CD4-positive, alpha-beta T cell treated with Interleukin-15 for 1 hour (primary cell): ENCODE measurements around the gene B2M.
"Not testable (repeated sequence)": the region's sequence is repeated elsewhere in the genome, so short reads cannot be mapped to it uniquely, and the experiment has no call there.

Experiments used
- DNase-seq: peaks from one replicate; pipeline ENCODE4 v3.0.0-alpha.2; 2020

B2M gene

DNA sequence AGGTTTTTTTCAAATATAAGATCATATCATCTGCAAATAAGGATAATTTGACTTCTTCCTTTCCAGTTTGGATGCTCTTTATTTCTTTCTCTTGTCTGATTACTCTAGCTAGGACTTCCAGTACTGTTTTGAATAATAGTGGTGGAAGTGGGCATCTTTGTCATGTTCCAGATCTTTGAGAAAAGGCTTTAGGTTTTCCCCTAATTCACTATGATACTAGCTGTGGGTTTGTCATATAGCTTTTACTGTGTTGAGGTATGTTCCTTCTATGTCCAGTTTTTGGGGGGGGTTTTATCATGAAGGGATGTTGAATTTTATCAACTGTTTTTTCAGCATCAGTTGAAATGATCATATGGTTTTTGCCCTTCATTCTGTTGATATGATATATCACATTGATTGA, 10.6 kb upstream of the B2M start:
- not testable (repeated sequence) for DNase-seq

DNA sequence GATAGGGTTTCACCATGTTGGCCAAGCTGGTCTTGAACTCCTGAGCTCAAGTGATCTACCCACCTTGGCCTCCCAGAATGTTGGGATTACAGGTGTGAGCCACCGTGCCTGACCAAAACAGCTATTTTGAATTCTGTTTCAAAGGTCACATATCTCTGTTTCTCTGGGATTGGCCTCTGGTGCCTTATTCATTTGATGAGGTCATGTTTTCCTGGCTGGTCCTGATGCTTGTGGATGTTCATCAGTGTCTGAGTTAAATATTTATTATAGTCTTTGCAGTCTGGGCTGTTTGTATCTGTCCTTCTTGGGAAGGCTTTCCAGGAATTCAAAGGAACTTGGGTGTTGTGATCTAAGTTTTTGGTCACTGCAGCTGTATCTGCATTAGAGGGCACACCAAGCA, 5.3 kb upstream of the B2M start:
- no peak for DNase-seq

DNA sequence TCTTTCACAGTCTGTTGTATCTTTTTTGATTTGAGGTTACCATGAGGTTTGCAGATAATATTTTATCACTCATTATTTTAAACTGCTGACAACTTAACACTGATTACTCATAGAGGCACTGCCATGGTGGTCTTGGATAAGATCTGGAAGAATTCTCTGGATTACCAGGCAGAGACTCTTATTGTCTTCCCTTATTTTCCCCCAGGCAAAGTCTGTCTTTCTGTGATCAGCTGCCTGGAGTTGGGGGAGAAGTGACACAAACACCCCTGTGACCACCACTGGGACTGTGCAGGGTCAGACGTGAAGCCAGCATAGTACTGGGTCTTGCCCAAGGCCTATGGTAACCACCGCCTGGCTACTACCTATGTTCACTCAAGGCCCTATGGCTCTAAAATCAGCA, 4.9 kb upstream of the B2M start:
- no peak for DNase-seq

DNA sequence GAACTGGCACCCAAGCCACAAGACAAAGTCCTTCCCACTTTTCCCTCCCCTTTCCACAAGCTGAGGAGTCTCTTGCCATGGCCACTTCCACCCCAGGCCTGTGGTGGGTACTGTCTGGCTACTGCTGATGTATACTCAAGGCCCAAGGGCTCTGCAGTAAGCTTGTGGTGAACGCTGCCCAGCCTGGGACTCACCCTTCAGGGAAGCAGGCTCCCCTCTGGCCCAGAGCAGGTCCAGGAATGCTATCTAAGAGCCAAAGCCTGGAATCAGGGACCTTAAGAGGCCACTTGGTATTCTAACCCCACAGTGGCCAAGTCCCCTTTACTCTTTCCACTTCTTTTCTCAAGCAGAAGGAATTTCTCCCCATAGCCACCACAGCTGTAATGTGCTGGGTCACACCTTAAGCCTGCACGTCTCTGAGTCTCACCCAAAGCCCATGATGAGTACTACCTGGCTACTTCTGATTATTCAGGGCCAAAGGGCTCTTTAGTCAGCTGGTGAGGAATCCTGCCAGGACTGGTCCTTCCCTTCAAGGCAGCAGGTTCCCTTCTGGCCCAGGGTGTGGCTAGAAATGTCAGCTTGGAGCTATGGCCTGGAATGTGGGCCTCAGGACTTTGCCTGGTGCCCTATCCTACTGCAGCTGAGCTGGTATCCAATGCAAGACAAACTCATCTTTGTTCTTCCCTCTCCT, 4.2 kb upstream of the B2M start:
- no peak for DNase-seq

DNA sequence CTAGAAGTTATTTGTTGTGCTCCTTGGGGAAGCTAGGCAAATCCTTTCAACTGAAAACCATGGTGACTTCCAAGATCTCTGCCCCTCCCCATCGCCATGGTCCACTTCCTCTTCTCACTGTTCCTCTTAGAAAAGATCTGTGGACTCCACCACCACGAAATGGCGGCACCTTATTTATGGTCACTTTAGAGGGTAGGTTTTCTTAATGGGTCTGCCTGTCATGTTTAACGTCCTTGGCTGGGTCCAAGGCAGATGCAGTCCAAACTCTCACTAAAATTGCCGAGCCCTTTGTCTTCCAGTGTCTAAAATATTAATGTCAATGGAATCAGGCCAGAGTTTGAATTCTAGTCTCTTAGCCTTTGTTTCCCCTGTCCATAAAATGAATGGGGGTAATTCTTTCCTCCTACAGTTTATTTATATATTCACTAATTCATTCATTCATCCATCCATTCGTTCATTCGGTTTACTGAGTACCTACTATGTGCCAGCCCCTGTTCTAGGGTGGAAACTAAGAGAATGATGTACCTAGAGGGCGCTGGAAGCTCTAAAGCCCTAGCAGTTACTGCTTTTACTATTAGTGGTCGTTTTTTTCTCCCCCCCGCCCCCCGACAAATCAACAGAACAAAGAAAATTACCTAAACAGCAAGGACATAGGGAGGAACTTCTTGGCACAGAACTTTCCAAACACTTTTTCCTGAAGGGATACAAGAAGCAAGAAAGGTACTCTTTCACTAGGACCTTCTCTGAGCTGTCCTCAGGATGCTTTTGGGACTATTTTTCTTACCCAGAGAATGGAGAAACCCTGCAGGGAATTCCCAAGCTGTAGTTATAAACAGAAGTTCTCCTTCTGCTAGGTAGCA, 851 bp upstream of the B2M start:
- DNase-seq, result peak; percentile 76

DNA sequence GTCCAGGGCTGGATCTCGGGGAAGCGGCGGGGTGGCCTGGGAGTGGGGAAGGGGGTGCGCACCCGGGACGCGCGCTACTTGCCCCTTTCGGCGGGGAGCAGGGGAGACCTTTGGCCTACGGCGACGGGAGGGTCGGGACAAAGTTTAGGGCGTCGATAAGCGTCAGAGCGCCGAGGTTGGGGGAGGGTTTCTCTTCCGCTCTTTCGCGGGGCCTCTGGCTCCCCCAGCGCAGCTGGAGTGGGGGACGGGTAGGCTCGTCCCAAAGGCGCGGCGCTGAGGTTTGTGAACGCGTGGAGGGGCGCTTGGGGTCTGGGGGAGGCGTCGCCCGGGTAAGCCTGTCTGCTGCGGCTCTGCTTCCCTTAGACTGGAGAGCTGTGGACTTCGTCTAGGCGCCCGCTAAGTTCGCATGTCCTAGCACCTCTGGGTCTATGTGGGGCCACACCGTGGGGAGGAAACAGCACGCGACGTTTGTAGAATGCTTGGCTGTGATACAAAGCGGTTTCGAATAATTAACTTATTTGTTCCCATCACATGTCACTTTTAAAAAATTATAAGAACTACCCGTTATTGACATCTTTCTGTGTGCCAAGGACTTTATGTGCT, 527 bp downstream of the B2M start:
- DNase-seq, result peak; percentile 70

DNA sequence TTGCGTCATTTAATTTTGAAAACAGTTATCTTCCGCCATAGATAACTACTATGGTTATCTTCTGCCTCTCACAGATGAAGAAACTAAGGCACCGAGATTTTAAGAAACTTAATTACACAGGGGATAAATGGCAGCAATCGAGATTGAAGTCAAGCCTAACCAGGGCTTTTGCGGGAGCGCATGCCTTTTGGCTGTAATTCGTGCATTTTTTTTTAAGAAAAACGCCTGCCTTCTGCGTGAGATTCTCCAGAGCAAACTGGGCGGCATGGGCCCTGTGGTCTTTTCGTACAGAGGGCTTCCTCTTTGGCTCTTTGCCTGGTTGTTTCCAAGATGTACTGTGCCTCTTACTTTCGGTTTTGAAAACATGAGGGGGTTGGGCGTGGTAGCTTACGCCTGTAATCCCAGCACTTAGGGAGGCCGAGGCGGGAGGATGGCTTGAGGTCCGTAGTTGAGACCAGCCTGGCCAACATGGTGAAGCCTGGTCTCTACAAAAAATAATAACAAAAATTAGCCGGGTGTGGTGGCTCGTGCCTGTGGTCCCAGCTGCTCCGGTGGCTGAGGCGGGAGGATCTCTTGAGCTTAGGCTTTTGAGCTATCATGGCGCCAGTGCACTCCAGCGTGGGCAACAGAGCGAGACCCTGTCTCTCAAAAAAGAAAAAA, 1.2 kb downstream of the B2M start:
- peak; percentile 74 for DNase-seq

DNA sequence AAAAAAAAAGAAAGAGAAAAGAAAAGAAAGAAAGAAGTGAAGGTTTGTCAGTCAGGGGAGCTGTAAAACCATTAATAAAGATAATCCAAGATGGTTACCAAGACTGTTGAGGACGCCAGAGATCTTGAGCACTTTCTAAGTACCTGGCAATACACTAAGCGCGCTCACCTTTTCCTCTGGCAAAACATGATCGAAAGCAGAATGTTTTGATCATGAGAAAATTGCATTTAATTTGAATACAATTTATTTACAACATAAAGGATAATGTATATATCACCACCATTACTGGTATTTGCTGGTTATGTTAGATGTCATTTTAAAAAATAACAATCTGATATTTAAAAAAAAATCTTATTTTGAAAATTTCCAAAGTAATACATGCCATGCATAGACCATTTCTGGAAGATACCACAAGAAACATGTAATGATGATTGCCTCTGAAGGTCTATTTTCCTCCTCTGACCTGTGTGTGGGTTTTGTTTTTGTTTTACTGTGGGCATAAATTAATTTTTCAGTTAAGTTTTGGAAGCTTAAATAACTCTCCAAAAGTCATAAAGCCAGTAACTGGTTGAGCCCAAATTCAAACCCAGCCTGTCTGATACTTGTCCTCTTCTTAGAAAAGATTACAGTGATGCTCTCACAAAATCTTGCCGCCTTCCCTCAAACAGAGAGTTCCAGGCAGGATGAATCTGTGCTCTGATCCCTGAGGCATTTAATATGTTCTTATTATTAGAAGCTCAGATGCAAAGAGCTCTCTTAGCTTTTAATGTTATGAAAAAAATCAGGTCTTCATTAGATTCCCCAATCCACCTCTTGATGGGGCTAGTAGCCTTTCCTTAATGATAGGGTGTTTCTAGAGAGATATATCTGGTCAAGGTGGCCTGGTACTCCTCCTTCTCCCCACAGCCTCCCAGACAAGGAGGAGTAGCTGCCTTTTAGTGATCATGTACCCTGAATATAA, 2.0 kb downstream of the B2M start:
- DNase-seq, result no peak

DNA sequence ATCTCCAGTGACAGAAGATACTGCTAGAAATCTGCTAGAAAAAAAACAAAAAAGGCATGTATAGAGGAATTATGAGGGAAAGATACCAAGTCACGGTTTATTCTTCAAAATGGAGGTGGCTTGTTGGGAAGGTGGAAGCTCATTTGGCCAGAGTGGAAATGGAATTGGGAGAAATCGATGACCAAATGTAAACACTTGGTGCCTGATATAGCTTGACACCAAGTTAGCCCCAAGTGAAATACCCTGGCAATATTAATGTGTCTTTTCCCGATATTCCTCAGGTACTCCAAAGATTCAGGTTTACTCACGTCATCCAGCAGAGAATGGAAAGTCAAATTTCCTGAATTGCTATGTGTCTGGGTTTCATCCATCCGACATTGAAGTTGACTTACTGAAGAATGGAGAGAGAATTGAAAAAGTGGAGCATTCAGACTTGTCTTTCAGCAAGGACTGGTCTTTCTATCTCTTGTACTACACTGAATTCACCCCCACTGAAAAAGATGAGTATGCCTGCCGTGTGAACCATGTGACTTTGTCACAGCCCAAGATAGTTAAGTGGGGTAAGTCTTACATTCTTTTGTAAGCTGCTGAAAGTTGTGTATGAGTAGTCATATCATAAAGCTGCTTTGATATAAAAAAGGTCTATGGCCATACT, 4.0 kb downstream of the B2M start:
- DNase-seq, result no peak

DNA sequence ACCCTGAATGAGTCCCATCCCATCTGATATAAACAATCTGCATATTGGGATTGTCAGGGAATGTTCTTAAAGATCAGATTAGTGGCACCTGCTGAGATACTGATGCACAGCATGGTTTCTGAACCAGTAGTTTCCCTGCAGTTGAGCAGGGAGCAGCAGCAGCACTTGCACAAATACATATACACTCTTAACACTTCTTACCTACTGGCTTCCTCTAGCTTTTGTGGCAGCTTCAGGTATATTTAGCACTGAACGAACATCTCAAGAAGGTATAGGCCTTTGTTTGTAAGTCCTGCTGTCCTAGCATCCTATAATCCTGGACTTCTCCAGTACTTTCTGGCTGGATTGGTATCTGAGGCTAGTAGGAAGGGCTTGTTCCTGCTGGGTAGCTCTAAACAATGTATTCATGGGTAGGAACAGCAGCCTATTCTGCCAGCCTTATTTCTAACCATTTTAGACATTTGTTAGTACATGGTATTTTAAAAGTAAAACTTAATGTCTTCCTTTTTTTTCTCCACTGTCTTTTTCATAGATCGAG, 4.5 kb downstream of the B2M start:
- no peak for DNase-seq

DNA sequence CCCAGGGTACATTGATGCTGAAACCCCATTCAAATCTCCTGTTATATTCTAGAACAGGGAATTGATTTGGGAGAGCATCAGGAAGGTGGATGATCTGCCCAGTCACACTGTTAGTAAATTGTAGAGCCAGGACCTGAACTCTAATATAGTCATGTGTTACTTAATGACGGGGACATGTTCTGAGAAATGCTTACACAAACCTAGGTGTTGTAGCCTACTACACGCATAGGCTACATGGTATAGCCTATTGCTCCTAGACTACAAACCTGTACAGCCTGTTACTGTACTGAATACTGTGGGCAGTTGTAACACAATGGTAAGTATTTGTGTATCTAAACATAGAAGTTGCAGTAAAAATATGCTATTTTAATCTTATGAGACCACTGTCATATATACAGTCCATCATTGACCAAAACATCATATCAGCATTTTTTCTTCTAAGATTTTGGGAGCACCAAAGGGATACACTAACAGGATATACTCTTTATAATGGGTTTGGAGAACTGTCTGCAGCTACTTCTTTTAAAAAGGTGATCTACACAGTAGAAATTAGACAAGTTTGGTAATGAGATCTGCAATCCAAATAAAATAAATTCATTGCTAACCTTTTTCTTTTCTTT, 5.8 kb downstream of the B2M start:
- DNase-seq, result no peak

DNA sequence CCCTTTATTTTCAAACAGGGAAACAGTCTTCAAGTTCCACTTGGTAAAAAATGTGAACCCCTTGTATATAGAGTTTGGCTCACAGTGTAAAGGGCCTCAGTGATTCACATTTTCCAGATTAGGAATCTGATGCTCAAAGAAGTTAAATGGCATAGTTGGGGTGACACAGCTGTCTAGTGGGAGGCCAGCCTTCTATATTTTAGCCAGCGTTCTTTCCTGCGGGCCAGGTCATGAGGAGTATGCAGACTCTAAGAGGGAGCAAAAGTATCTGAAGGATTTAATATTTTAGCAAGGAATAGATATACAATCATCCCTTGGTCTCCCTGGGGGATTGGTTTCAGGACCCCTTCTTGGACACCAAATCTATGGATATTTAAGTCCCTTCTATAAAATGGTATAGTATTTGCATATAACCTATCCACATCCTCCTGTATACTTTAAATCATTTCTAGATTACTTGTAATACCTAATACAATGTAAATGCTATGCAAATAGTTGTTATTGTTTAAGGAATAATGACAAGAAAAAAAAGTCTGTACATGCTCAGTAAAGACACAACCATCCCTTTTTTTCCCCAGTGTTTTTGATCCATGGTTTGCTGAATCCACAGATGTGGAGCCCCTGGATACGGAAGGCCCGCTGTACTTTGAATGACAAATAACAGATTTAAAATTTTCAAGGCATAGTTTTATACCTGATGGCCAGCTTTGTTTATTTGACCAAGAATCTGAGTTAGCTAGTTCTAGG, 7.0 kb downstream of the B2M start:
- DNase-seq, result no peak

DNA sequence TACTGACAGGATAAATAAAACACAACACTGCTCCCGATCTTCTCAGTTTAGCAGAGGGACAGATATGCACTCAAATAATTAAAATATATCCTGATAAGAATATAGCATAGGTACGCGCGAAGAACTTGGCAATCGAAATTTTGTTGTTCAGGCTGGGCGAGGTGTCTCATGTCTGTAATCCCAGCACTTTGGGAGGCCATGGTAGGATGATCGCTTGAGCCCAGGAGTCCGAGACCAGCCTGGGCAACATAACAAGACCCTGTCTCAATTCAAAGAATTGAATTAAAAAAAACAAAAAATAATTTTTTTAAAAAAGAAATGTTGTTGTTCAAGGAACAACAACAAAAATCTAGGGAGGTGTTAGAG, 7.6 kb downstream of the B2M start:
- DNase-seq, result no peak

DNA sequence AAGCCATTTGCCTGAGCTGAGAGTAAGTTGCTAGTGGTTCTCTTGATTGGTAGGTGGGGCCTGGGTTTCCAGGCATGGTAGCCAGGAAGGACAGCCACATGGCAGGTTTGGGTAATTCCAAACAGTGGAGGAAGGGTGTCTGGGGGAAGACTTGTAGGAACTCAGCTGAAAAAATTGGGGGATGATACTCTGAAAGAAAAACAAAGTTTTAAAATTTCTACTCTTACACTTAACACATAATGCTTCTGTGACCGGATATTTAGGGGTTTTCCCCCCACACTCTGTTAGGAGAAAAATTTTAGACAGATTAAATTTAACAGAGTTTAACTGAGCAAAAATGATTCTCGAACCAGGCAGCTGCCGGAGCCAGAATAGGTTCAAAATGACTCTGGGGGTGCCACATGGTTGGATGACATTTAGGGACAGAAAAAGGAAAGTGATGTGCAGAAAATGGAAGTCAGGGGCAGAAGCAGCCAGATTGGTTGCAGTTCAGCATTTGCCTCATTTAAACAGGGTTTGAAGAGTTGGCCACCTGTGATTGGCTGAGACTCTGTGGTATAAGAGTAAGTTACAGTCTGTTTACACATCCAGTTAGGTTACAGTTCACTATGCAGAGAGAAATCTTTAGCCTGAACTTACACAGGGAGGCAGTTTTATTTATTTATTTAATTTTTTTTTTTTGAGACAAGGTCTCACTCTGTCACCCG, 8.1 kb downstream of the B2M start:
- peak; percentile 74 for DNase-seq

DNA sequence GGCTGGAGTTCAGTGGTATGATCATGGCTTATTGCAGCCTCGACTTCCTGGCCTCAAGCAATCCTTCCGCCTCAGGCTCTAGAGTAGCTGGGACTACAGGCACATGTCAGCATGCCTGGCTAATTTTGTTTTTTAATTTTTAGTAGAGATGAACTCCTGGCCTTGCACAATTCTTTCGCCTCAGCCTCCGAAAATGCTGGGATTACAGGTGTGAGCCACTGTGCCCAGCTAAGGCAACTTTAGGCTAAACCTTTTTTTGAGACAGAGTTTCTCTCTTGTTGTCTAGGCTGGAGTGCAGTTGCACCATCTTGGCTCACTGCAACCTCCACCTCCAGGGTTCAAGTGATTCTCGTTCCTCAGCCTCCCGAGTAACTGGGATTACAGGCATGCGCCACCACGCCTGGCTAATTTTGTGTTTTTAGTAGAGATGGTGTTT, 8.7 kb downstream of the B2M start:
- DNase-seq, result not testable (repeated sequence)

DNA sequence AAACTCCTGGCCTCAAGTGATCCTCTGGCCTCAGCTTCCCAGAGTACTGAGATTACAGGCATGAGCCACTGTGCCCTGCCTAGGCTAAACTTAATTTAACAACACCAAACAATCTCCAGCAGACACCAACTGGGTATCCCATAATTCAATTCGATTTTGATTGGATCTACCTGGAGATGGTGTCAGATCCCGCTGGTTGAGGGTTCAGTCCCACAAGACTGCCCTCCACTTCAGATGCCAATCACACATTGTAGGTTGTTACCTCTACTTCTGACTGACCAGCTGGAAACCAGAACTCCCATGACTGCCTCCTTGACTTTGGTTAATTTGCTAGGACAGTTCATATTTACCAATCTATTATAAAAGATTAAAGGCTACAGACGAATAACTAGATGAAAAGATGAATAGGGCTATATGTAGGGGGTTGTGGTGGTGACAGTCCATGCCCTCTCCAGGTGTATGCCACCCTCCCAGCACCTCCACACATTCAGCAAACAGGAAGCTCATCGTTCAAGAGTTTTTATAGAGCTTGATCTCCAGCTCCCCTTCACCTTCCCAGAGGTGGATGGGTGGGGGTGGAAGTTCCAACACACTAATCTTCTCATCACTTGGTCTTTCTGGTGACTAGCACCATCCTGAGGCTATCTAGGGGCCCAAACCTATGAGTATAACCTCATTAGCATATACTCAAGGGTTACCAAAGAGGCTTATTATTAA, 9.3 kb downstream of the B2M start:
- peak; percentile 44 for DNase-seq

DNA sequence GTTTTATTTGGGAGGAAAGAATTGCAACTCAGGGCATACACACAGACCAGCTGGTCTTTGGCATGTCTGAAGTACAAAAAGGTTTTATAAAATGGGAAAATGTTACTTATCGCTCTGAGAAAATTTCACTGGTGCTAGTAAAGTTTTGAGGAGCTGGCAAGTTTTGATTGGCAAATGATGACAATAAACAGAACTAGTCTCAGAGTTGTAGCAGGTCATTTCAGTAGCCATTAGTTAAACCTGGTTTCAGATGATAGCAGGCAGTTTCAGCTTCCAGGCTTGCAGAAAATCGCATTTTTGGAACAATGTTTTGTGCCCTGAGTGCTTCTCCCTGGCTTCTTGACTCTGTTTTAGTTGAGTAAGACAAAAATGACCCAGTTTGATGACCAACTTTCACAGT, 10.7 kb downstream of the B2M start:
- no peak for DNase-seq

DNA sequence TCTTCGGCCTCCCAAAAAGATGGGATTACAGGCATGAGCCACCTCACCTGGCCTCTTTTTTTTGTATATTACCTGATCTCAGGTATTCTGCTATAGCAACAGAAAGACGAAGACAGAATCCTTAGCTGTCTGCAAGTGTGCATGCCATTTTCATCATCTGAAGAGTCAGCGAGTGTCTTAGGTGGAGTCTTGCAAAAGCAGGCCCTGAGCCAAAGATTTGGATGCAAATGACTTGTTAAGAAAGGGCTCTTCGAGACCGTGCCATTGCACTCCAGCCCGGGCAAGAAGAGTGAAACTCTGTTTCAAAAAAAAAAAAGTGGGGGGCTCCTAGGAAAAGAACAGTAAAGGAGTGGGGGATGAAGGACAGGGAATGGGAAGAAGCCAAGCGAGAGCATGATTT, 14.8 kb downstream of the B2M start:
- no peak for DNase-seq
